Osteoblast (primary cell): ENCODE data around the gene NRXN2. TPM values are rescaled to one million over a fixed set of nuclear protein-coding genes. Genes with fewer than 3 reads are reported as not detected.

Source experiments
- DNase-seq: peaks from one replicate; pipeline ENCODE4 v3.0.0; 2011; ENCODE audit warnings: low spot score, mixed read lengths; ENCODE audit not compliant: insufficient read length; ENCODE audit errors: missing footprints
- H2AFZ ChIP-seq: 2 replicates; pipeline ENCODE4 v1.6.0; 2011; ENCODE audit warnings: mild to moderate bottlenecking, low read length
- H3K27ac ChIP-seq: 2 replicates; pipeline ENCODE4 v1.5.1; 2011; ENCODE audit warnings: mild to moderate bottlenecking, low read depth, low read length, moderate library complexity
- H3K27me3 ChIP-seq: 2 replicates; pipeline ENCODE4 v1.6.0; 2012; ENCODE audit warnings: mild to moderate bottlenecking, control low read depth, inconsistent platforms, low read length, moderate library complexity; ENCODE audit not compliant: insufficient read depth
- H3K36me3 ChIP-seq: 2 replicates; pipeline ENCODE4 v1.5.1; 2011; ENCODE audit warnings: mild to moderate bottlenecking, low read length, control low read depth, moderate library complexity; ENCODE audit not compliant: insufficient read depth
- H3K4me1 ChIP-seq: 2 replicates; pipeline ENCODE4 v1.5.1; 2011; ENCODE audit warnings: mild to moderate bottlenecking, low read length, control low read depth, moderate library complexity; ENCODE audit not compliant: insufficient read depth
- H3K4me2 ChIP-seq: 2 replicates; pipeline ENCODE4 v1.6.0; 2011; ENCODE audit warnings: mild to moderate bottlenecking, low read length; ENCODE audit not compliant: insufficient read depth
- H3K4me3 ChIP-seq: fragments of 200-600 bp; sonication (generic); 3 replicates; pipeline ENCODE4 v1.5.1; 2012; ENCODE audit warnings: mild to moderate bottlenecking, low read length, inconsistent platforms; ENCODE audit not compliant: insufficient read depth
- H3K79me2 ChIP-seq: 2 replicates; pipeline ENCODE4 v1.6.0; 2012; ENCODE audit warnings: mild to moderate bottlenecking, low read length, control low read depth, inconsistent platforms; ENCODE audit not compliant: insufficient read depth
- H3K9me3 ChIP-seq: 2 replicates; pipeline ENCODE4 v1.5.1; 2011; ENCODE audit warnings: low read depth, low read length, control low read depth
- H4K20me1 ChIP-seq: 2 replicates; pipeline ENCODE4 v1.6.0; 2012; ENCODE audit warnings: mild to moderate bottlenecking, low read length, control low read depth; ENCODE audit not compliant: insufficient read depth
- CTCF ChIP-seq: IDR thresholded peaks from 2 replicates; pipeline ENCODE4 v1.5.1; 2011; ENCODE audit warnings: mild to moderate bottlenecking, low read depth, low read length, moderate library complexity; ENCODE audit errors: extremely low read depth
- total RNA-seq: library from RNA; depleted of rRNA; stranded (reverse); fragments of >200 nt; gene quantifications from 2 replicates; pipeline ENCODE4 v1.2.3, GENCODE V29; 2012

NRXN2 gene
- total RNA-seq, 1 donor = 90.1 TPM

- Histone ChIP-seq H3K36me3 (no peaks in the 10 kb centered on the region), H2AFZ (no peak overlapping the region)
- no peak for TF ChIP-seq CTCF
Observed at GRCh38 chr11:64601605-64602465, 121.2 kb downstream of the NRXN2 start.

GRCh38 chr11:64600281-64600992 lies 122.6 kb downstream of the NRXN2 start:
- no peak overlapping the region for H2AFZ ChIP-seq
- no peak for TF ChIP-seq CTCF
- peaks cover 2% of the 10 kb centered on the region for H3K9me3 ChIP-seq
- peaks cover 4% of the 10 kb centered on the region for H4K20me1 ChIP-seq
- no peaks in the 10 kb centered on the region for H3K4me1 ChIP-seq
- H3K27me3 ChIP-seq = no peaks in the 10 kb centered on the region
- H3K4me2 ChIP-seq = no peak overlapping the region
- H3K79me2 ChIP-seq = no peaks in the 10 kb centered on the region
- no peak overlapping the region for H3K27ac ChIP-seq
- no peak overlapping the region for H3K4me3 ChIP-seq
- peak; percentile 81 for DNase-seq
- no peaks in the 10 kb centered on the region for H3K36me3 ChIP-seq

More at GRCh38 chr11:64601605-64602465, 121.2 kb downstream of the NRXN2 start:
- no peaks in the 10 kb centered on the region for H3K79me2 ChIP-seq
- no peak overlapping the region for H3K4me2 ChIP-seq
- peaks cover 3% of the 10 kb centered on the region for H3K4me1 ChIP-seq
- H3K27ac ChIP-seq = no peak overlapping the region
- no peak overlapping the region for H3K4me3 ChIP-seq
- peak; percentile 73 for DNase-seq
- no peaks in the 10 kb centered on the region for H3K27me3 ChIP-seq
- no peaks in the 10 kb centered on the region for H3K9me3 ChIP-seq
- peaks cover 4% of the 10 kb centered on the region for H4K20me1 ChIP-seq

- no peak overlapping the region for H3K27ac ChIP-seq
- DNase-seq = peak; percentile 85
- no peak overlapping the region for H2AFZ ChIP-seq
- no peaks in the 10 kb centered on the region for H3K36me3 ChIP-seq
- H3K4me3 ChIP-seq = no peak overlapping the region
- no peaks in the 10 kb centered on the region for H4K20me1 ChIP-seq
- H3K79me2 ChIP-seq = no peaks in the 10 kb centered on the region
- no peak for TF ChIP-seq CTCF
- peaks cover 2% of the 10 kb centered on the region for H3K9me3 ChIP-seq
- H3K4me1 ChIP-seq = no peaks in the 10 kb centered on the region
- no peaks in the 10 kb centered on the region for H3K27me3 ChIP-seq
- H3K4me2 ChIP-seq = no peak overlapping the region
Observed at GRCh38 chr11:64599698-64600211, 123.2 kb downstream of the NRXN2 start.
